ENCODE data around the gene OLA1.

OLA1 gene

GRCh38 chr2:174224125-174224524 is 24.2 kb downstream of the OLA1 start:
- DNase-seq = no peak

DNA sequence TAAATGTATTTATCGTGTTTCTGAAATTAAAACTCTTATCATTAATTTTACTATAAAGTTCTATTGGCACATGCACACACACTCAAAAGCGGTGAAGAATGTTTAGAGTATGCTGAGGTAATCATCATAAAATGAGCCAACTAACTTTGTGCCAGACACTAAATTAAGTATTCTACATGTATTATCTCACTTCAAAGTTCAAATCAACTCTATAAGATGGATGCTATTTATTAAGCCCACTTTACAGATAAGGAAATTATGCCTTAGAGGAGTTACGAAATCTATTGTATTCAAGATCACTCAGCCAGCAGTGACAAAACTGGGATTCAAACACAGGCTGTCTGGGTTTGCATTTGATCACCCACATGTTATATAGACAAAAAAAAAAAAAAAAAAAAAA is 24.9 kb downstream of the OLA1 start:
- DNase-seq = no peak

GRCh38 chr2:174222154-174222553 is 26.2 kb downstream of the OLA1 start:
- no peak for DNase-seq

DNA sequence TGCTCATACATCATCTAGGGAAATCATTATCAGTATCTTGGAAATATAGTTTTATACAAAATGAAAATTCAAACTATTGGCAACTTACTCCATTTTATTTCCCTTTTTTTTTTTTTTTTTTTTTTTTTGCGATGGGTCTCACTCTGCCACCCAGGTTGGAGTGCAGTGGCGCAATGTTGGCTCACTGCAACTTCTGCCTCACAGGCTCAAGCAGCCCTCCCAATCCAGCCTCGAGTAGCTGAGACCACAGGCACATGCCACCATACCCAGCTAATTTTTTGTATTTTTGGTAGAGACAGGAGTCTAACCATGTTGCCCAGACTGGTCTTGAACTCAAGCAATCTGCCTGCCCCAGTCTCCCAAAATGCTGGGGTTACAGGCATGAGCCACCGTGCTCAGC is 29.0 kb downstream of the OLA1 start:
- DNase-seq = no peak

DNA sequence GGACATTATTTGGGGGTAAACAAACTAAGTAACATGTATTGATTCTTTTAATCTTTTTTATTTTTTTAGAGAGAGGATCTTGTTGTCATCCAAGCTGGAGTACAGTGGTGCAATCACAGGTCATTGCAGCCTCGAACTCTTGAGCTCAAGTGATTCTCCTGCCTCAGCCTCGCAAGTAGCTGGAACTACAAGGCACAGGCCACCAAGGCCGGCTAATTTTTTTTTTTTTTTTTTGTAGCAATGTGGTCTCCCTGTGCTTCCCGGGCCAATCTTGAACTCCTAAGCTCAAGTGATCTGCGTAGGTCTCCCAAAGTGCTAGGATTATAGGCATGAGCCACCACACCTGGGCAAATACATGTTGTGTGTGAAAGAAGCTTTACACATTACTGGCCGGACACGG is 29.6 kb downstream of the OLA1 start:
- DNase-seq = no peak

- no peak for DNase-seq
These were observed 30.5 kb downstream of the OLA1 start for GRCh38 chr2:174217869-174218268.

DNA sequence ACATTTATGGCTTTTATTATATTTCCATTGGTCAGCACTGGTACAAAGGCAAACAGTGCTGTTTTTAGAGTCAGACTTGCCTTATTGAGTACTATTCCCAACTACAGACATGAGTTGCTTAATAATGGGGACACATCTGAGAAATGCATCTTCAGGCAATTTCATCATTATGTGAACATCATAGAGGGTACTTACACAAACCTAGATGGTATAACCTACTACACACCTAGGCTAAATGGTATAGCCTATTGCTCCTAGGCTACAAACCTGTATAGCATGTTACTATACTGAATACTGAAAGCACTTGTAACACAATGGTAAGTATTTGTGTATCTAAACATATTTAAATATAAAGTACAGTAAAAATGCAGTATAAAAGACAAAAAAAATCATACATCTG is 36.4 kb downstream of the OLA1 start:
- DNase-seq = no peak

DNA sequence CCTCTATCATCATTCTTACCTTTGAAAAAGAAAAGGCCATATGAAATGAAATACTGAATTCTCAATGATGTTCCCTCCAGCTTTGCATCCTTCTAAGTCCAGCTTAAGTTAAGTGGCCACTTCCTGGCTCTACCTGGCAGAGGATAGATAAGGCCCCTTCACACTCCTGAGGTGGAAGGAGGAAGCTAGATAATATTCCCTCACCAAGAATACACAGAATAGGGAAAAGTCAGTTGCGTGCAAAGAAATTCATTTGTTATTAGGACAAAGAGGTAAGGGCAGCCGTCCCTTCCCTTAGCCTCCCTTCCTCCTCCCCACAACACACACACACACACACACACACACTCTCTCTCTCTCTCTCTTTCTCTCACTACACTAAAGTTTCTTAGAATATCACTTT is 37.5 kb downstream of the OLA1 start:
- no peak for DNase-seq

DNA sequence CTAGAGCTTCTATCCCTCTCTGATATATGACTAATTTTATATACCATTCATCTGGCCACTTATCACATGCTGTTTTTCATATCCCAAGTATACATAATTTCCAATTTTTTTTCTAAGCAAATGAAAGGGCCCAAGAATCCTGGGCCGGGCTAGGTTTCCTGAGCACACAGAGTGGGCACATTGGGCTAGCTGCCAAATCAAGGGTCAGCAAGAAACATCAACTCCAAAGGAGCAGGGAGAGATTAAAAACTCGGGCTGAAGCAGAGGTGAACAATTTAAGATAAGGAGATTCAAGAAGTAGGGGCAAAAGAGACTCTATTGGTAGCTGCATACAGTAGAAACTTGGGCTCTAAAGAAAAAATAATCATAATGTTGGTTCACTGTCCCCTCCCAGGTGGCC is 39.0 kb downstream of the OLA1 start:
- DNase-seq = no peak

- no peak for DNase-seq
These were observed 40.3 kb downstream of the OLA1 start for GRCh38 chr2:174208026-174208425.

- no peak for DNase-seq
These were observed 42.8 kb downstream of the OLA1 start for GRCh38 chr2:174205562-174205961.

DNA sequence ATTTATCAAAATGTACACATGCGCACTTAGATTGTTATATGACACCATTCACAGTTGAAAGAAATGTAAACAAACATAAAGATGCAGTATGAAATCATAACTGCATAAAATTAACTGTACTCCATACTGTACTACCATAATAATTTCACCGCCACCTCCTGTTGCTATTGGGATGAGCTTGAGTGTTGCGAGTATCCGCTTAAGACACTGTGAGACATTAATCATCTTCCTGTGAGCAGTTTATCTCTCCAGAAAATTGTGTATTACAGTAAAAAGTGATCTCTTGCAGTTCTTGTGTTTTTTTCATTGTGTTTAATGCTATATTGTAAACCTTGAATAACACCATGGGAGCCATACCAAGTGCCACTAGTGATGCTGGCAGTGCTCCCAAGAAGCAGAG is 46.1 kb downstream of the OLA1 start:
- no peak for DNase-seq

DNA sequence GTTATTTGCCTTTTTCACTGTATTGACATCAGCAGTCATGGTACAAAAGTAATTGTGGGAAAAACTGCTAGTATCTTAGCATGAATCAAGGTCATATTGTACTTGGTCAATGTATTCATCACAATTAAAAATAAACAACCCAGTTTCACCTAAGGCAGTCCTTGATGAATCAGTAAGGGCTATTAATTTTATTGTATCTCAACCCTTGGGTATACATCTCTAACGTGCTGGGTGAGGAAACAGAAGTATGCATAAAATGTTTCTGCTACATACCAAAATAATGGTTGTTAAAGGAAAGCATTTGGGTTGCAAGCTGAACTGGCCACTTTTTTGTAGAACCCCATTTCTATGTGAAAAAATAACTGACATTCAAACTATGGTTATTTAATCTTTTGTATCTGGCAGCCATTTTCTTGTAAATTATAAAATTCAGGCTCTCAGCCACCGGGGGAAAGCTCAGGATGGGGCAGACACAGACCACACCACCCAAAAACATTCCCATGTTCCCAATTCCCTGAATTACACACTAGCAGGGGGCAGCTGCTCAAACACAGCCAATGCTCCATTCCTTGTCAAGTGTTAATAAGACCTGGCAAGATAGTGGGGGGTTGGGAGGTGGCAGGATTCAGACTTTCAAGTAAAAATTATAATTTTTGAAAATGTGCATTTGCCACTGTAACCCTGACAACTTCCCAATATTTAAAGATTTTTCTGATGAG is 49.3 kb downstream of the OLA1 start:
- DNase-seq = no peak

DNA sequence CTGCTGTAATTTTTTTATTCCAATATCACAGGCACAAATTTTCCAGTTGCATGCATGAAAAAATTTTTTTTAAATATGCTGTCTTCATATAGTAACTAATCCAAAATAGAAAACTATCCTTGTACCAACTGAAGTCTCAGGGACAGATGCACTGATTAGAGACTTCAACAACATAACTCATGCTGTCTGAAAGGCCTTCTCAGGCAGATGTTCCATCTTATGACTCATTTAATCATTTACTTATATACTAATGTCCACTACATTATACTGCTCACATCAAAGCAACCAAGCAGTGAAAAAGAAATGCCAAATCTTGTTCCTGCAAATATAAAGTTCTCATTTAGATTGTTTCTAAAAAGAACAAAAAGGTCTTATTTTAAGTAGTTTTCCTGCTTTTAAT is 53.1 kb downstream of the OLA1 start:
- no peak for DNase-seq

DNA sequence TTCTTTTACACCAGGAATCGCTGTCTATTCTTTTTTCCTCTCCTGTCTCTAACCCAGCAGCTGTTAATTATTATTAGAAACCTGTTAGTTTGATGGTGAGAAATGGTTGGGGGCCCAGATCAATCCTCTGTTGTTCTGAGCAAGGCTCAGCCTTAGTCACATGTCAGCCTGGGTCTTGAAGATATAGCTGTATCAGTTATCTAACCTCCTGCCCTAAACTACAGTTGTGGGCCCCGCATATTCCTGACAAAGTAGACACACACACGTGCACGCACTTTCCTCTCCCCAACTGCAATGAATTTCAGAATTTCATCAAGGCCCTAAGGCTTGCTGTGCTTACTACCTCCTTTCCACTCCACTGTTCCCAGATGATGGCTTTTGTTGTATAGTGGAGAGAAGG is 54.6 kb downstream of the OLA1 start:
- DNase-seq = no peak

DNA sequence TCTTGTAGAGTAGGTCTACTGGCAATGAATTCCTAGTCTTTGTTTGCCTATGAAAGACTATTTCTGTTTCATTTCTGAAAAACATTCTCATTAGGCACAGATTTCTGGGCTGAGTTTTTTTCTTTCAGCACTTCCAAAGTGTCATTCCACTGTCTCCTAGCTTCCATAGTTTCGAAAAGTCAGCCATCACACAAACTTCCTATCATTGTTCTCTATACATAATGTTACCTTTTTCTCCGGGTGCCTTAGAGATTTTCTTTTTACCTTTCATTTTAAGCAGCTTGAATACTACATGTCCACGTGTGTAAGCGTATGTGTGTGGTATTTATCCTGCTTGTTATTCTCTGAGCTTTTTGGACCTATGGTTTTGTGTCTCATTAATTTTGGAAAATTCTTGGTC is 55.7 kb downstream of the OLA1 start:
- no peak for DNase-seq

DNA sequence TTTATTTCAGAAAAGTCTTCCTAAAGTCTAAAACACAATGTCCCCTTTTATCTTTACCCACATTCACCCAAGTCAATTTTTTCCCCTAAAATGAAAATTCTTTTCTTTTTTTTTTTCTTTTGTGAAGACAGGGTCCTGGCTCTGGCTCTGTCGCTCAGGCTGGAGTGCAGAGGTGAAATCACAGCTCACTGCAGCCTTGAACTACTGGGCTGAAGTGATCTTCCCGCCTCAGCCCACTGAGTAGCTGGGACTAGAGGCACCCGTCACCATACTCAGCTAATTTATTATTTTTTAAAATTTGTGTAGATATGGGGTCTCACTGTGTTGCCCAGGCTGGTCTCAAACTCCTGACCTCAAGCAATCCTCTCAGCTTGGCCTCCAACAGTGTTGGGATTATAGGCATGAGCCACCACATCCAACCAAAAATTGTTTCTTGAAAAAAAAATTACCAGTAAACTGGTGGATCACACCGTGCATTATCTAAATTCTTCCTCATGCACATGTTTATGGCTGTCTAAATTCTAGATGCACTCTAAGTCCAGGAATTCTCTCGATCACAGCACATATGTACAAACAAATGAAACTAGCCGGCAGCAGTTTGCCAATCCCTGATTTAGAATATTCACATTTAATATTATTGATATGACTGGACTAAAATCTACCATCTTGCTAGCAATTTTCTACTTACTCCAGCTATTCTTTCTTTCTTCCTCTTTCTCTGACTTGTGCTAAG is 56.8 kb downstream of the OLA1 start:
- DNase-seq = no peak

- no peak for DNase-seq
These were observed 63.4 kb downstream of the OLA1 start for GRCh38 chr2:174184915-174185314.

DNA sequence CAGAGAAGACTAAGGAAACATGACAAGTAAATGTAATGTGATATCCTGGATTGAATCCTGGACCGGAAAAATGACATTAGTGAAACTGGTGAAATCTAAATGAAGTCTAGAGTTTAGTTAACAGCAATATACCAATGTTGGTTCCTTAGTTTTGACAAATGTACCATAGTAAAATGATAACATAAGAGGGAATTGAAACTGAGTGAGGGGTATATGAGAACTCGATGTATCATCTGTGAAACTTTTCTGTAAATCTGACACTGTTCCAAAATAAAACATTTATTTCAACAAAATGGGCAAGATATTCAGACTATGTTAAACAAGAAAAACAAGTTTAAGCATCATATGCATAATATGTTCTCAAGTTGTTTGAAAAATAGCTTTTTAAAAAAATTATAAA is 63.8 kb downstream of the OLA1 start:
- no peak for DNase-seq

- no peak for DNase-seq
These were observed 65.3 kb downstream of the OLA1 start for GRCh38 chr2:174183076-174183475.

- DNase-seq = no peak
These were observed 67.0 kb downstream of the OLA1 start for GRCh38 chr2:174181368-174181767.

GRCh38 chr2:174180726-174181236 is 67.6 kb downstream of the OLA1 start:
- DNase-seq = no peak

GRCh38 chr2:174180165-174180724 is 68.1 kb downstream of the OLA1 start:
- no peak for DNase-seq

- no peak for DNase-seq
These were observed 70.9 kb downstream of the OLA1 start for GRCh38 chr2:174177316-174177890.

All from T-helper 2 cell (primary cell).